ENCODE data around the gene MVD.
"Not testable (repeated sequence)": the region's sequence is repeated elsewhere in the genome, so short reads cannot be mapped to it uniquely, and the experiment has no call there.

Gene MVD

DNA sequence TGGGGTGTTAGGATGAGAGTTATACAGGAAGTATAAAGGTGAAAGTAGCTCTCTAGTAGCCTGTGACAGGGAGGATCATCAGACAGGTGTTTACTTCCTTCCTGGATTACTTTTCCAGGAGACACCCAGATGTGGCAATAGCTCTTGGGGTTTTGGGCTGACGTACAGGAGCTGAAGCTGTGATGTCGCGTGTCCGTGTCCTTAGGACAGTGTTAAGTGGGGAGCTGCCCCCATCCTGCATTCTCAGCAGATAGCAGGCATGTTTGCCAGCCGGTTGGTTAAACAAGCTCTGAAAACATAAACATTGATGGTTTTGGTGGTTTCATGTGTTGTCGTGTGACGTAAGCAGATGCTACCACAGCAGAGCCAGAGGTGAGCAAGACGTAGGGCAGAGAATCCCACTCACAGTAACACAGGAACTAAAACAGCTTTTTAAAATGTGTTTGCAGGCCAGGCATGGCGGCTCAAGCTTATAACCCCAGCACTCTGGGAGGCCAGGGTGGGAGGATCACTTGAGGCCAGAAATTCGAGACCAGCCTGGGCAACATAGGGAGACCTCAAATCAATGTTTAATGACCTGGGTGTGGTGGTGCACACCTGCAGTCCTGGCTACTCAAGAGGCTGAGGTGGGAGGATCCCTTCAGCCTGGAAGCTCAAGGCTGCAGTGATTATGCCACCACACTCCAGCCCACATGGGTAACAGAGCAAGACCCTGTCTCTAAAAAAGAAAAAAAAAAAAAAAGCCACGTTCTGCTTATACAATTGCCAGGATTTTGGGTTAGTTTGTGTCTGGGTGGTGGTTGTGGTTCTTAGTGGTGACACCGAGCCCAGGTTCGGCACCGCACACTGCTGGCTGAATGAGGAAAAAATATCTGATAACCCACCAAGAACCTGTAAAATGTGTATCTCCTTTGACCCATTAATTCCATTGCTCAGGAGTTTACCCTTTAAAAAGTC is 42.8 kb downstream of the MVD start:
- no peak for DNase-seq

DNA sequence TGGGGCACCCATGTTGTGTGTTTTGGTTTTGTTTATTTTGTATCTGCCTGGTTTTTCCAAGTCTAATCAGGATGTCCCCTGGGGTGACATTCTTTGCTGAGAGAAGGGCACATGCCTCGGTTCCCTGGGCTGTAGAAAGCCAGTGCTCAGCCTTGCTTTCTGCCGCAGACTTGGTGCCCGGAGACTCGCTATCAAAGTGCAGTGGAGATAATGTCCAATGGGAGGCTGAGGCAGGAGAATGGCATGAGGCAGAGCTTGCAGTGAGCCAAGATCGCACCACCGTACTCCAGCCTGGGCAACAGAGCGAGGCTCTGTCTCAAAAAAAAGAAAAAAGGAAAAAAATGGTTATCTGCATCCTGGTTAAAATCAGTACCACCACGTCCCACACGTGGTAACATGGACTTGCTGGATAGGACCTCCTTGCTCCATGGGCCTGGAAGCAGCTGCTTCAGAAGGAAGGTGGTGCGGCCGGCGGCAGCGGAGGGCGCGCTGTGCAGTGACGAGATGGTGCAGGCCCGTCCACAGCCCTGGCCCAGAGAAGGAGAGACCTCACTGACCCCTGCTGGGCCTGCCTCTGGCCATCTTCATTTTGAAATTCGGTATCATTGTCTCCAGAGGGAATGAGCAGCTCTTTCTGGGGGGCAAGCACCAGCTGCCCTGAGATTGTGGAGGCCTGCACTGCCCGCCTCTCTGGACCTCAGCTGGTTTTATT is 43.8 kb downstream of the MVD start:
- DNase-seq: no peak

DNA sequence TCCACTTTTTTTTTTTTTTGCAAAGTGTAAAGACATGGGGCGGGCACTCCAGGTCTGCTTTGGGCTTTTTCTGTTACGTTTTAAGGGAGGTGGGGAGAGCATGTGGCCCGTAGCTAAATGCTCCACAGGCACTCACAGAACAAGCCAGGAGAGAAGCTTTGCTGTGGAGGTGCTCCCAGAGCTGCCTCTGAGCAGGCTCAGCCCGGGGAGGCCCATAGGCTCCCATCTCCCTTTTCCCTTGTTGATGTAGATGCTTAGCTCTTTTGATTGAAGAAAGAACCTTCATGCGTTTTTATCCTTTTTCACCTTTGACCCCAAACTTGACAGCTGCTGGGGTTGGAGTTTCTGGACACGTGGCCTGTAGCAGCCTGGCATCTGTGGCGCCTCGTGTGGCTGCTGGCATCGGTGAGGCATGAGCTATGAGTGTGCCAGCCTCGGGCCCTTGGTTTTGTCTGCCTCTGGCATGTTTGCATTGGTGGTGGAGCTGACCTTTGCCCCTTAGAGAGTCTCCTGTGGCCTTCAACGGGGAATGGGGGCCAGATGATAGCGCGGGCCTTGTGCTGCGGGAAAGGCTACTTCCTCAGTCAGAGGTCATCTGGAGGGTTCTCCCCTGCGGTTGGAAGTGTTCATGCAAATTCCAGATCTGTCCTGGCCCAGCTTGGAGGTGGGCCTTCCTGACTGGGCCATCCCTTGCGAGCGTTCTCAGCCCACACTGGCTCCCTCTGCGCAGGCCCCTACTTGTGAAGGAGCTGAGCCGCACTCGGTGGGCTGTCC is 44.5 kb downstream of the MVD start:
- DNase-seq: no peak

DNA sequence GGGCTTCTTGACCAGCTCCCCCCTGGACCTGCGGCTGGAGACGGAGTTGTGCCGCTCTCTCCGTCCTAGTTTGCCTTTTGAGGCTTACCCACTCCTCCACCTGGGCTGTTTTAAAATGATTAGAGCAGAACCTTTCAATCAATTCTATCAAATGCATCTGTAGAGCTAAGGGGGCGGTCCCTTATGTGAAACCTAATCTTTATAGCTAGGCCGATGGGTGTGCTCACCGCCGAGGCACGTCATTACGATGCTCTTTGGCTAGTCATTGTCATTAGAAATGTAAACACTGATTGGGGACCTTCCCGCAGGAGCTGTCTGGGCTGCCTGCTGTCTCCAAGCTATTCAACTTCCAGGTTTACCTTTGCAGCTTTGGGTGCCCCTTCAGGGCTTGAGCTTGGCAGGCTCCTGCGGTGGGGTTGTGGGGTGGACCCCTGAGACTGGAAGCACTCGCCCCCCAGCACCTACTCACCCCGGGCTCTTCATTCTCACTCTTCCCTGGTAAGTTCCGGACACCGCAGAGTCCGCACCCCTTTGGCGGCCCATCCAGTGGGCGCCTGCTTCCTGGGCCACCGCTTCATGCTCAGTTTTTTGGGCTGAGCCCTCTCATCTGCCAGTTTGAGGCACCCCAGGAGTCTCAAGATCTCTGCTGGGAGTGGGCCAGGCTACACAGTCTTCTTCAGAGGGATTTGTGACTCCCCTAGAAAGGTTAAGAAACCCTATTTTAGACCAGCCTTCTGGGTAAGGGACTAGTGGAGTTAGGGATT is 45.4 kb downstream of the MVD start:
- peak; percentile 43 for DNase-seq

DNA sequence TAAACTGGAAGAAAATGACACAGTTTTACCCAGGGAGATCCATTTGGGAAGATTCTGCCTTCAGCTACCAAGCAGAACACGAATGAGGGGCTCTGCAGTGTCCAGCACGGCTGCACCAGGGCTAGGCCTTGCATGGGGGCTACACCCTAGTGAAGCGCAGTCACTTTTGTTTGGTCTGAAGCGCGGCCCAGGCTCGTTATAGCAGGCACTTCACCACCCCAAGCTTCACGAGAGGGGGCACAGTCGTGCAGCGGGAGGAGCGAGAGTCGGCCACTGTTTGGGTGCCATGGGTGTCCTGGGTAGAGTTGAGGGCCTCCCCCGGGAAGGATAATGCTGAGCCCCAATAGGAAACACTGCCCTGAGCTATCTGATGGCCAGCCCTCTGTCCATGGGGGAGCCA is 46.2 kb downstream of the MVD start:
- no peak for DNase-seq

DNA sequence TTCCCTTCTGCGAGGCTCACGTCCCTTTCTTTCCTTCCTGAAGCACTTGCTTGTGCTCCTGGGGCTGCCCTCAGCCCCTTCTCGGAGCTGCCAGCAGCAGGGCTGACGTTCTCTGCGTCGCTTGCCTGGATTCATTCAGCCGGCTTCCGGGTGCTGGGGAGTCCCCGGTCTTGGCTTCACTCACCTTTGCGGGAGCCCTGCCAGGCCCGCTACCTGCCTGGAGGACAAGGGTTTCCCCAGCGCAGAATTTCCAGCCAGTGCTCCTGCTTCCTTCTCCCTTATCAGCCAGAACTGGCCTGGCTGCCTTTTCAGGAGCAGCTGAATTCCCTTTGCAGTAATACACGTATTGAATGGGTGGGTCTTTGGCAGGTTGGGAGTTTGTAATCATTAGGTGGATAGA is 46.6 kb downstream of the MVD start:
- DNase-seq: no peak

DNA sequence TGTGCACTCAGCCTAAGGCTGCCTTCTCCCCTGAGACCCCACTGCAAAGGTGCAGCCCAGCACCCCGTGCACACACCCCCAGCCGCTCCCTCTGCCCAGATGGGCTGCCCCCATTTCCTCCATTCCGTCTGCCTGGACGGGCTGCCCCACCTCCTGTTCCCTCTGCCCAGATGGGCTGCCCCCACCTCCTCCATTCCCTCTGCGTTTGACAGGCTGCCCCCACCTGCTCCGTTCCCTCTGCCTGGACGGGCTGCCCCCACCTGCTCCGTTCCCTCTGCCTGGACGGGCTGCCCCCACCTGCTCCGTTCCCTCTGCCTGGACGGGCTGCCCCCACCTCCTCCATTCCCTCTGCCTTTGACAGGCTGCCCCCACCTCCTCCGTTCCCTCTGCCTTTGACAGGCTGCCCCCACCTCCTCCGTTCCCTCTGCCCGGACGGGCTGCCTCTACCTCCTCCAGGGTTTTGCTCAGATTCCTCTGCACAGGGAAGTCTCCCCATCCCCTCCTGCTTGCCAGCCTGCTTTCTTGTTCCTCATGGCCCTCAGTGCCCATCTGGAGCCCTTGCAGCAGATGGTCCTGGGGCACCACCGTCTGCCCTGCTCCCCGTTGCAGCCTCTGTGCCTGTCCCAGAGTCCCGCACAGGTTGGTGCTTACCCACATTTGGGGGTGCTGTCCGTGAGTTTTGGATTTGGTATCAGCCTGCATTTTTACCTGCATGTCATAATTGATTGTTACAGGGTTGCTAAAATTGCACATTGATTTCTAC is 47.9 kb downstream of the MVD start:
- DNase-seq: no peak

DNA sequence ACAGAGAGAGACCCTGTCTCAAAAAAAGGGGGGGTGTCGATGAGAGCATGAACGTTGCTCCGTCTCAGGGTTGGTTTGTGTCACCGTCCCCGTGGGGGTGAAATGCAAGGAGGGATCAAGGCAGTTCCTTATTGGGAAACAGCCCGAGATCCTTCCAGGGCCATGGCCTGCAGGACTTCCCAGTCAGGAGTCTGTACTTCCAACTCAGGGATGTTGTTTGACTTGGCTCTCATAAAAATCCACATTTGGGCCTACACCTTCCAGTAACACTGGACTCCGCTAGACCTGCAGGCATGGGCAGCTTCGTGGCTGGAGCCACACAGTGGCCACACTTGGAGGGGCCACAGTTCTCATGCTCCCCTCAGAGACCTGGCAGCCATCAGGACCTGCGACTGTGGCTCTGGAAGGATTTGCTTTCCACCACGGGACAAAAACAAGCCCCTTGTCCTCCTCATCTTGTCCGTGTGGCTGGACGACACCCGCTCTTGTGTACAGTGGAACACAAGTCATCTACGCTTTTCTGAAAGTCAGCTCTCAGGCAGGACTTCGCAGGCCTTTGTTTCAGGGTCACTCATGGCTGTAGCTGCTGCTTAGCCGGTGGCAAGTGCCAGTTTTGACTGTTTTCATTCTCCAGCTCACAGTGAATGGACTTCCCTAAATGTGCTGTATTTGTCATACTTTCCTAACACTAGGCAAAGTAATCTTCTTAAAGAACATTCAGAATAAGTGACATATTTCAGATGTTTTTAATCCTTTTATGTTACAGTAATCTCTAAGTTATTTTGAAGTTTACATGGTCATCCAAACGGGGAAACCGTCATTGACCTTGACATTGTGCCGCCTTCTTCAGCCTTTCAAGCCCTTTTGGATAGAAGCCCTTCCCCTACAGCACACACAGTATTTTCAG is 48.7 kb downstream of the MVD start:
- no peak for DNase-seq

DNA sequence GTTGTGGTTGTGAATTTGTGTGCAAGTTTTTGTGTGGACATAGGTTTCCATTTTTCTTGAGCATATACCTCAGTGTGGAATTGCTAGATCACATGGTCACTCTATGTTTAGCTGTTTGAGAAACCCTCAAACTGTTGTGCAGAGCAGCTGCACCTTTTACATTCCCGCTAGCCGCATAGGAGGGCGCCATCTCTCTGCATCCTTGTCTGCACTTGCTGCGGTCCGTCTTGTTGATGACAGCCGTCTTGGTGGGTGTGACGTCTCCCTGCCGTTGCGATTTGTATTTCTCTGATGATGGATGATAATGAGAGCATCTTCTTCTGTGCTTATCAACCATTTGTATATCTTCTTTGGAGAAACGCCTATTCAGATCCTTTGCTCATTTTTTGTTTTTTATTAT is 49.6 kb downstream of the MVD start:
- DNase-seq: no peak

DNA sequence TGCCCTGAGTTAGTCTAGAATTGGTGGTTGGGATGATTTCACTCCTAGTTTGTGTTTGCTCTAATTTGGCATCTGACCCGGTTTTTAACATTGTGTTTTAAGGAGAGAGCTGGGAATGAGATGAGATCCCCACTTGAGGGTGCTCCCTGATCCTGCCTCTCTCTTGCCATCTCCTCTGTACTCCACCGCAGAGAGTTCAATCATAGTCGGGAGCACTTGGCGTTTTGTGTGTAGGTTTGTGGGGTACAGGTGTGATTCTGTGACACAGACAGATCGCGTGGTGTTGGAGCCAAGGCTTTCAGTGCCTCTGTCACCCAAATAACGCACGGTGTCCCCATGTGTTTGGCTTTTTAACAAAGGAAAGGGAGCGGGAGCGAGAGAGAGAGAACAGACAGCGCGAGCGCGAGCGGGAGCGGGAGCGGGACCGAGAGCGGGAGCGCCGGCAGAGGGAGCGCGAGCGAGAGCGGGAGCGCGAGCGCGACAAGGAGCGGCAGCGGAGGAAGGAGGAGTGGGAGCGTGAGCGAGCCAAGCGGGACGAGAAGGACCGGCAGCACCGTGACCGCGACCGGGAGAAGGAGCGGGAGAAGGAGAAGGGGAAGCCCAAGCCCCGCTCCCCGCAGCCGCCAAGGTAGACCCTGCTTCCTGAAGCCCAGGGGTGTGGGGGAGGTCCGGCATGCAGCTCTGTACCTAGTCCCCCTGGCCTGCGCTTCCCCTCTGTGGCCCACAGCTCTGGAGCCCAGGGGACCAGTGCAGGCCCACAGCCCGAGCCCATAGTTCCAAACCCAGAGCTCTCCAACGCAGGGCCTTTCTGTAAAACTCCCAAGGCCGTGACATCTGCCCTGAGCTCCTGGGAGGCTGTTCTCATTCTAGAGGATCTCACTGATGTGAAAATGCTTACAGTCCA is 51.7 kb downstream of the MVD start:
- DNase-seq: no peak

DNA sequence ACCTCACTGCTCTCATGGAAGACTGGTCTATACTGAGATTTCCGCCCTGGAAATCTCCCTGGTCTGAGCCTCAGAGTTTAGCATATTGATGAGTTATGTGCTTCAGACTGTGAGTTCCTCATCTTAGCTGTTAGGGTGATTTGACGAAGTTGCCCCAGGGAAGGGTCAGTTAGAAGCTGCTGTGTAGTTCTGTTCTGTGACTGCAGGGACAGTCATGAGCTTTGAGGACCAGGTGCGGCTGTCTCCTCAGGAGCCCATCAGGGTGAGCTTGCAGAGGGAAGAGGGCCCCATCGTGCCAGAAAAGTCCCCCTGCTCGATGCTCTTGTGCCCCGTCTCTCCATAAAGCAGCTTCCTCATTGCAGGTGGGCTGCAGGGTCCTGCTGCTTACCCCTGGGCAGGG is 52.8 kb downstream of the MVD start:
- DNase-seq: no peak

DNA sequence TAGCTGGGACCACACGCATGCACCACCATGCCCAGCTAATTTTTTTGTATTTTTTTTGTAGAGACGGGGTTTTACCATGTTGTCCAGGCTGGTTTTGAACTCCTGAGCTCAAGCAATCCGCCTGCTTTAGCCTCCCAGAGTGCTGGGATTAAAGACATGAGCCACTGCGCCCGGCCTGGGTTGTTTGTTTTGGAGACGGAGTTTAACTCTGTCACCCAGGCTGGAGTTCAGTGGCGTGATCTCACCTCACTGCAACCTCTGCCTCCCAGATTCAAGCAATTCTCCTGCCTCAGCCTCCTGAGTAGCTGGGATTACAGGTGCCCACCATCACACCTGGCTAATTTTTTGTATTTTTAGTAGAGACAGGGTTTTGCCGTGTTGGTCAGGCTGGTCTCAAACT is 53.5 kb downstream of the MVD start:
- not testable (repeated sequence) for DNase-seq

DNA sequence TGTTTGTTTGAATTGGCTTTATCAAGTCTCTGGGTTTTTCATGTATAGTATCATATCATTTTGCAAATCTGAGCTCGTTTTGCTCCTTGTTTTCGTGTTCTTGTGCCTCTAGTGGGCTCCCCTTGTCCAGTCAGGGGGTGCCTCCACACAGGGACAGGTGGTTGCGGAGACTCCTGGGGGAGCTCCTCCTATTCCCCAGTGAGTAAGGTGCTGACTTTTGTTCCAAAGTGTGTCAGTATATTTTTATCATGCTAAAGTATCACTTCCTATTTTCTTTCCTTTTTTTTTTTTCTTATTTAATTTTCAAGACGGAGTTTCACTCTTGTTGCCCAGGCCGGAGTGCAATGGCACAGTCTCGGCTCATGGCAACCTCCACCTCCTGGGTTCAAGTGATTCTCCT is 54.8 kb downstream of the MVD start:
- no peak for DNase-seq

DNA sequence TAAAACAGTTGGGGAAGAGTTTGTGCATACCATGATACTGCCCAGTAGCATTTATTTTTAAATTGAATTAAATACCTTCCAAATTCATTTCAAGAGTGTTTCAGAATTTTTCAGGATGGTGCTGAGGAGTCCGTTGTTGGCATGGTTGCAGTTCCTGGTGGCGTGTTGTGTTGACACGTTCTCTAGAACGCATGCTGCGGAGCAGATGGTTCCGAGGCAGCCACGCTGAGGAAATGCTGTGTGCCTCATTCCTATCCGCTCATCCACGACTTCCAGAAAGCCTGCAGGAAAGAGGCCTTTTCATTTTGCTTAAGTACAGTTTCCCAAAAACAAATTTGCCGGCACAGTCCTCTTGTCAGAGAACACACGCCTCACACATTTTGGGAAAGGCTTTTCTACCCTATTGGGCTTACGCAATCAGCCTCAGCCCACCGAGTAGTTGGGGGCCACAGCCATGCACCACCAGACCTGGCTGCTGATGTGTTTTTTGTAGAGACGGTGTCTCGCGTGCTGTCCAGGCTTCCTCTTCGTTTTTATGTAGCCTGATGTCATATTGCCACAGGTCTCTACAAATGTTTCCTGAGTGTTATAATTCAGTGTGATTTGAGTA is 56.6 kb downstream of the MVD start:
- no peak for DNase-seq

DNA sequence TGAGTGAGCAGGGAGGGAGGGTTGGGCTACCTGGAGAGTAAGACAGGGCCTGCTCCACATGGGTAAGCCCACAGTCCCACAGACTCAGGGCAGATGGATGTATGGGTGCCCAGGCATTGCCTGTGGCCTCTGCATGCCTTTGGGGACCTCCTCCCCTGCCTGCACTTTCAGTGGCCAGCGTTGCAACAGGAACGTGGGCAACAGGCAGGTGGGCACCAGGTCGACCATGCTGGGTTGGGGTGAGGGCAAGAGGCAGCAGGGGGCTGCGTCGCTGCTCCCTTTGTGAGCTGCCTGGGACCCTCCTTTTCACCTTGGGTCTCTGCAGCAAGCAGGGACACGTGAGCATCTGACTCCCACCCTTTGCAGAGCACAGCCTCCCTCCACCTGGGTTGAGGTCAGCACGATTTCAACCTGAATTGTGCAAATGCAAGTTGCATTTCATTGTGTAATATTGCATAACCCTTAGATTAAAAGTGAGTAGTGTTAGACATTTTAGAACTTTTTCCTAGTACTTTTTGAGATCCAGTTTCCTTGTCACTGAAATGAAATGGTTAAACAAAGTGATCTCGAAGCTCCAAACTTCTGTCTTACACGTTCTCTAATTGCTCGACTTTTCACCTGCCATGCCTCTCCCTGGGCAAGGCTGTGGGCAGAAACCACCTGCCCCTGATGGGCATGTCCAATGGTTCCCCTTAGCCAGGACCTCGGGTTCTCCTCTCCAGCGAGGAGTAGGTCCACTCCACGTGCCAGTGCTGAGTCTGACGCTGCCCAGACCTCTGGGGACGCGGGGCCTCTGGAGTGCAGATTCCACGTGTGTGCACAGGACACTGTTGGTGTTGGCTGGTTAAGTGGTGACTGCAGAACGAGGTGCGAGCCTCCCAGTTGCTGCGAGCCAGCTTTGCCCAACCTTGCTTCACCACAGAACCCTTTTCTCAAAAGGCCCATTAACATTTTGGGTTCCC is 57.4 kb downstream of the MVD start:
- DNase-seq: no peak

DNA sequence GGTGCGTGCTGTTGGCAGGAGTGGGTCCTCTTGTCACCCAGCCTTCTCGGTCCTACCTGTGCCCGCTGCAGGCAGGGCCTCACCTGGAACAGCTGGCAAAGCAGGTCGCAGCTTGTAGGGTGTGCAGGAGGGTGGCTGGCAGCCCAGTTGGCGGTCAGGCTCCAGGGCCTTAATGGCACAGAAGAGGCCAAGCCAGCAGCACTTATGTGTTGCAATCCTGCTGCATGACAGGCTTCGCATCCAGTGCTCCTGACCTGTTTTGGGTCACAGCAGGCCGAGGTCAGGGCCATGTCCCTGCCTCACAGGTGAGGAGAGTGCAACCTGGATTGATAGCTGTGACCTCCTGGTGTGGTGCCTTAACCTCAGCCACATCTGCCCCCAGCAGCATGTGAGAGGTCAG is 60.8 kb downstream of the MVD start:
- no peak for DNase-seq

Data from NCI-H2081 treated with DMSO at 0.1 percent for 48 hours (cell line).